IMR-90 (cell line): ENCODE data around the gene PRR23E. TPM values are rescaled to one million over a fixed set of nuclear protein-coding genes. Genes with fewer than 3 reads are reported as not detected.

Source experiments
- ATAC-seq: fragments of 200-7000 bp; cut with Tn5 transposase; 2 replicates; pipeline ENCODE4 v1.9.1; 2020; ENCODE audit warnings: low read depth, mild to moderate bottlenecking, moderate library complexity
- BruUV-seq: library from RNA; stranded (reverse); fragments of 400-500 nt; replicated peaks from 2 replicates; lab custom pipeline; 2021; lab: Mats Ljungman, UMichigan
- CTCF ChIA-PET: fragments of 300-600 bp; formaldehyde crosslinking; extraction: SDS; loops from one replicate; lab custom pipeline; 2021; ENCODE audit warnings: antibody characterized with exemption; lab: Yijun Ruan, JAX
- POLR2A ChIA-PET: fragments of 300-600 bp; sonication (Branson Sonifier 250); formaldehyde crosslinking; loops from one replicate; lab custom pipeline; 2022; ENCODE audit warnings: antibody characterized with exemption; ENCODE audit not compliant: unreplicated experiment; lab: Charles Lee
- DNase-seq: peaks from one replicate; pipeline ENCODE4 v3.0.0; 2013
- H2AFZ ChIP-seq: replicated peaks from 2 replicates; pipeline ENCODE3; 2013; ENCODE audit warnings: low read length, mild to moderate bottlenecking; ENCODE audit not compliant: poor library complexity
- H2AK5ac ChIP-seq: 2 replicates; pipeline ENCODE4 v1.6.1; 2013; ENCODE audit warnings: low read depth, low read length, inconsistent platforms
- H2AK9ac ChIP-seq: replicated peaks from 2 replicates; pipeline ENCODE3; 2013; ENCODE audit warnings: mild to moderate bottlenecking, low read depth, low read length, moderate library complexity; ENCODE audit not compliant: poor library complexity
- H2BK120ac ChIP-seq: 2 replicates; pipeline ENCODE4 v1.6.1; 2013; ENCODE audit warnings: low read depth, low read length, inconsistent platforms
- H2BK15ac ChIP-seq: 3 replicates; pipeline ENCODE4 v1.6.1; 2013; ENCODE audit warnings: low read depth, low read length, inconsistent platforms
- H2BK20ac ChIP-seq: 2 replicates; pipeline ENCODE4 v1.6.1; 2013; ENCODE audit warnings: low read depth, mild to moderate bottlenecking, inconsistent platforms, low read length, moderate library complexity
- H2BK5ac ChIP-seq: 2 replicates; pipeline ENCODE4 v1.6.1; 2013; ENCODE audit warnings: mild to moderate bottlenecking, low read depth, low read length, inconsistent platforms; ENCODE audit not compliant: poor library complexity, severe bottlenecking
- H3K14ac ChIP-seq: replicated peaks from 2 replicates; pipeline ENCODE4 v1.6.1; 2013; ENCODE audit warnings: low read depth, low read length, inconsistent platforms
- H3K18ac ChIP-seq: 2 replicates; pipeline ENCODE4 v1.6.1; 2013; ENCODE audit warnings: low read depth, low read length, control low read depth
- H3K23ac ChIP-seq: 2 replicates; pipeline ENCODE4 v1.6.1; 2013; ENCODE audit warnings: low read depth, low read length, inconsistent platforms
- H3K27ac ChIP-seq: 2 replicates; pipeline ENCODE4 v1.5.1; 2013; ENCODE audit warnings: mild to moderate bottlenecking, control low read depth, low read length; ENCODE audit not compliant: insufficient read depth
- H3K27me3 ChIP-seq: 2 replicates; pipeline ENCODE4 v1.6.1; 2013; ENCODE audit warnings: low read length; ENCODE audit not compliant: control insufficient read depth, insufficient read depth
- H3K36me3 ChIP-seq: 2 replicates; pipeline ENCODE4 v1.6.1; 2013; ENCODE audit warnings: low read length, mixed read lengths; ENCODE audit not compliant: control insufficient read depth, insufficient read depth
- H3K4ac ChIP-seq: 2 replicates; pipeline ENCODE4 v1.6.1; 2013; ENCODE audit warnings: low read depth, low read length, inconsistent platforms
- H3K4me1 ChIP-seq: 2 replicates; pipeline ENCODE4 v1.6.1; 2013; ENCODE audit warnings: low read length, mixed read lengths; ENCODE audit not compliant: control insufficient read depth, insufficient read depth
- H3K4me2 ChIP-seq: 2 replicates; pipeline ENCODE4 v1.6.1; 2013; ENCODE audit warnings: low read depth, mild to moderate bottlenecking, control low read depth, low read length, moderate library complexity
- H3K4me3 ChIP-seq: 2 replicates; pipeline ENCODE4 v1.5.1; 2013; ENCODE audit warnings: low read depth, mild to moderate bottlenecking, control low read depth, low read length, moderate library complexity; ENCODE audit not compliant: insufficient read depth
- H3K56ac ChIP-seq: 2 replicates; pipeline ENCODE4 v1.6.1; 2013; ENCODE audit warnings: low read length, inconsistent platforms; ENCODE audit not compliant: insufficient read depth; ENCODE audit errors: extremely low read depth
- H3K79me1 ChIP-seq, 2 experiments: 2 replicates each; pipeline ENCODE4 v1.6.1; 2013; ENCODE audit warnings: low read length in 2 of 2, inconsistent platforms in 1 of 2, low read depth in 1 of 2
- H3K9ac ChIP-seq: 2 replicates; pipeline ENCODE4 v1.6.1; 2013; ENCODE audit warnings: low read depth, low read length, control low read depth
- H3K9me1 ChIP-seq: 2 replicates; pipeline ENCODE4 v1.6.1; 2013; ENCODE audit warnings: low read length, inconsistent platforms; ENCODE audit not compliant: insufficient read depth
- H3K9me3 ChIP-seq: 2 replicates; pipeline ENCODE4 v1.6.1; 2013; ENCODE audit warnings: low read length; ENCODE audit not compliant: control insufficient read depth, insufficient read depth
- H4K20me1 ChIP-seq: 2 replicates; pipeline ENCODE4 v1.6.1; 2013; ENCODE audit warnings: low read length, inconsistent platforms; ENCODE audit not compliant: insufficient read depth
- H4K5ac ChIP-seq: 2 replicates; pipeline ENCODE4 v1.6.1; 2013; ENCODE audit warnings: mild to moderate bottlenecking, low read depth, low read length, control low read depth
- H4K8ac ChIP-seq, 2 experiments: 2 replicates each; pipeline ENCODE4 v1.6.1; 2013; ENCODE audit warnings: low read depth in 2 of 2, low read length in 2 of 2, control low read depth in 1 of 2, inconsistent platforms in 1 of 2
- H4K91ac ChIP-seq: 2 replicates; pipeline ENCODE4 v1.6.1; 2013; ENCODE audit warnings: low read depth, low read length, inconsistent platforms; ENCODE audit not compliant: insufficient read depth
- BHLHE40 ChIP-seq: fragments of 150-350 bp; IDR thresholded peaks from 2 replicates; pipeline ENCODE4 v1.6.1; 2016; ENCODE audit warnings: mild to moderate bottlenecking, low read depth, low read length
- CEBPB ChIP-seq: IDR thresholded peaks from 2 replicates; pipeline ENCODE4 v1.6.1; 2012; ENCODE audit warnings: low read depth, low read length, improper control_type of control experiment
- CHD1 ChIP-seq: IDR thresholded peaks from 2 replicates; pipeline ENCODE4 v1.6.1; 2012; ENCODE audit warnings: low read depth, low read length, improper control_type of control experiment
- FOS ChIP-seq: fragments of 150-350 bp; IDR thresholded peaks from 2 replicates; pipeline ENCODE4 v1.6.1; 2016; ENCODE audit warnings: low read depth, low read length
- MAFK ChIP-seq: IDR thresholded peaks from 2 replicates; pipeline ENCODE4 v1.6.1; 2012; ENCODE audit warnings: low read depth, low read length, improper control_type of control experiment
- MXI1 ChIP-seq: IDR thresholded peaks from 2 replicates; pipeline ENCODE4 v1.6.1; 2012; ENCODE audit warnings: low read depth, mild to moderate bottlenecking, low read length, moderate library complexity, borderline replicate concordance
- NFE2L2 ChIP-seq: fragments of 150-350 bp; IDR thresholded peaks from 2 replicates; pipeline ENCODE4 v1.6.1; 2016; ENCODE audit warnings: low read depth, mild to moderate bottlenecking, low read length
- POLR2A ChIP-seq: IDR thresholded peaks from 2 replicates; pipeline ENCODE4 v1.6.1; 2012; ENCODE audit warnings: mild to moderate bottlenecking, low read depth, low read length
- RAD21 ChIP-seq: IDR thresholded peaks from 2 replicates; pipeline ENCODE4 v1.6.1; 2012; ENCODE audit warnings: low read length, improper control_type of control experiment
- RCOR1 ChIP-seq: IDR thresholded peaks from 2 replicates; pipeline ENCODE4 v1.6.1; 2012; ENCODE audit warnings: mild to moderate bottlenecking, low read length, improper control_type of control experiment; ENCODE audit not compliant: insufficient replicate concordance
- RFX5 ChIP-seq: IDR thresholded peaks from 2 replicates; pipeline ENCODE4 v1.8.0; 2012; ENCODE audit warnings: low read depth, mild to moderate bottlenecking, low read length, moderate library complexity
- SMC3 ChIP-seq: fragments of 150-350 bp; IDR thresholded peaks from 2 replicates; pipeline ENCODE4 v1.6.1; 2016; ENCODE audit warnings: low read depth, mild to moderate bottlenecking, antibody characterized with exemption, low read length, moderate library complexity
- WGBS, 2 experiments: methylation state at CpG; one replicate each; pipeline versions ENCODE4 v1.1.5 to v1.1.7; 2013; ENCODE audit warnings: missing lambda C conversion rate in 2 of 2; ENCODE audit not compliant: insufficient read length in 1 of 2; ENCODE audit errors: extremely low coverage in 2 of 2; 5-methylcytosine and 5-hydroxymethylcytosine counted together
- dilution Hi-C: fragments of 300-500 bp; cut with HindIII; formaldehyde crosslinking; loops from one replicate; pipeline ENCODE4 v1.14.3; 2018; ENCODE audit warnings: low sequenced_read_pairs; ENCODE audit not compliant: unreplicated experiment
- in situ Hi-C: fragments of 300-500 bp; cut with MboI; formaldehyde crosslinking; loops from 3 replicates; pipeline ENCODE4 v1.14.3; 2019; ENCODE audit warnings: low sequenced_read_pairs, inconsistent platforms, mixed read lengths
- intact Hi-C: fragments of 100-400 bp; cut with micrococcal nuclease; formaldehyde crosslinking; loops from 2 replicates; pipeline ENCODE4 v1.10.0; 2022
- polyA plus RNA-seq, 3 experiments: library from polyadenylated mRNA; depleted of rRNA; stranded (reverse); fragments of >200 nt; gene quantifications; 2 replicates each; pipeline ENCODE4 v1.2.3, GENCODE V29; 2012; ENCODE audit warnings: low replicate concordance in 1 of 3
- total RNA-seq: library from RNA; depleted of rRNA; stranded (reverse); fragments of >200 nt; gene quantifications from 2 replicates; pipeline ENCODE4 v1.2.3, GENCODE V29; 2012
- TF ChIP-seq, protein P1 (sequence below): fragments of 150-350 bp; IDR thresholded peaks from 2 replicates; pipeline ENCODE4 v1.6.1; 2016; ENCODE audit warnings: low read depth, mild to moderate bottlenecking, low read length, moderate library complexity, borderline replicate concordance
- TF ChIP-seq, protein P2 (sequence below): conservative IDR thresholded peaks from 2 replicates; pipeline ENCODE4 v1.5.1; 2012; ENCODE audit warnings: mild to moderate bottlenecking, low read depth, low read length, improper control_type of control experiment
- TF ChIP-seq, protein P3 (sequence below): fragments of 150-350 bp; IDR thresholded peaks from 2 replicates; pipeline ENCODE4 v1.6.1; 2017; ENCODE audit warnings: mild to moderate bottlenecking, antibody characterized with exemption, low read length, low read depth

PRR23E gene
- total and polyA plus RNA-seq, 2 of the 4 experiments (the other 2 are of a cell fraction): not detected

DNA sequence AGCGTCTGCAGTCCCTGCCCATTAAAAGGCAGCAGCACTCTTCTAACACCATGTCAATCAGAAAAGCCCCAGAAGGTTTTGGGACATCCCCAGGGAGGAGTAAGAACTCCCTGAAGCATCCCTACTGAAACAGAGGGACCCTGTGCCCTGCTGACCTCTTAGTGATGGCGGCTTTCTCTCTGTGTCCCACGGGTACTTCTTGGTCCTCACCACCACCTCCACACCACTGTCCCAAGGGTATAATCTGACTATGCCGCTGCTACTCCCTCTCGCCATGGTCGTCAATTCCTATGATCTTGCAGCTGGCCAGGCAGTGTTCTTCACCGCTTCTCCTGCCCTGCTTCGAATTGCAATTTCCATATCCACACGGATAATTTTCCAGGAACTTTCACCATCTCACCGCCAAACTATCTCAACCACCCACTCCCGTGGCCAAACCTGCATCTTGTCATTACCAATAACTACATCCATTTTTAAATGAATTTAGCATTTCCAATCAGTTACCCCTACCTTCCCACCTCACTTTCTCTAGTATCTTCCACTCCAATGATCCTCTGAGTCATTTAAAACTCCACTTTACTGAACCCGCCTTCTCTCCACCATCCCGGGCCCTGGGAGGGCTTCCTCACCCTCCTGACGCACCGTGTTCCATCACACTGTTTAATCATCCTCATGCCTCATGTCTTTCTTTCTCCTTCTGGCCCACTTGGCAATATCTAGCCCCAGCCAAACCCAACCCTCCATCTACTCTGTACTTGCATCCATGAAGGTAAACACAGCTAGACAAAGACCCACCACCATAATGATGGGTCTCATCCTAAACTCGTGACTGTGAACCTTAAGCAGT lies 23.7 kb downstream of the PRR23E start:
- Histone ChIP-seq H3K79me1 (no peaks in the 10 kb centered on the region), H3K56ac (no peak overlapping the region), H3K9me3 (no peaks in the 10 kb centered on the region), H4K20me1 (no peaks in the 10 kb centered on the region), H2BK120ac (no peak overlapping the region), H3K4me2 (no peak overlapping the region), H3K27ac (no peak overlapping the region), H3K23ac (no peak overlapping the region), H3K9me1 (no peaks in the 10 kb centered on the region), H4K5ac (no peak overlapping the region), H2AK5ac (no peak overlapping the region), H3K14ac (no peak overlapping the region), H3K27me3 (peaks cover 11% of the 10 kb centered on the region), H2BK5ac (no peak overlapping the region), H2AFZ (no peak overlapping the region), H4K8ac (no peak overlapping the region), H3K36me3 (no peaks in the 10 kb centered on the region), H2AK9ac (no peak overlapping the region), H4K91ac (no peak overlapping the region), H3K4me3 (no peak overlapping the region), H3K4me1 (no peaks in the 10 kb centered on the region), H3K18ac (no peak overlapping the region), H2BK15ac (no peak overlapping the region), H3K4ac (no peak overlapping the region), H2BK20ac (no peak overlapping the region), H3K9ac (no peak overlapping the region)
- dilution Hi-C loops: no loop called here
- intact Hi-C loops: no loop called here
- in situ Hi-C loops: no loop called here
- POLR2A ChIA-PET: no interaction called here
- DNase-seq (no peak), ATAC-seq (no peak)
- CTCF ChIA-PET: no interaction called here
- WGBS, 2 experiments: 62% methylated on average over 15 of the region's 16 CpGs; no CpG with 5 or more reads in 1 of the 2 experiments
- BruUV-seq: no TSS peak
- no peak for TF ChIP-seq RFX5
- no peak for TF ChIP-seq RCOR1
- TF ChIP-seq POLR2A: no peak
- TF ChIP-seq, protein P1, sequence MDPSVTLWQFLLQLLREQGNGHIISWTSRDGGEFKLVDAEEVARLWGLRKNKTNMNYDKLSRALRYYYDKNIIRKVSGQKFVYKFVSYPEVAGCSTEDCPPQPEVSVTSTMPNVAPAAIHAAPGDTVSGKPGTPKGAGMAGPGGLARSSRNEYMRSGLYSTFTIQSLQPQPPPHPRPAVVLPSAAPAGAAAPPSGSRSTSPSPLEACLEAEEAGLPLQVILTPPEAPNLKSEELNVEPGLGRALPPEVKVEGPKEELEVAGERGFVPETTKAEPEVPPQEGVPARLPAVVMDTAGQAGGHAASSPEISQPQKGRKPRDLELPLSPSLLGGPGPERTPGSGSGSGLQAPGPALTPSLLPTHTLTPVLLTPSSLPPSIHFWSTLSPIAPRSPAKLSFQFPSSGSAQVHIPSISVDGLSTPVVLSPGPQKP: no peak
- no peak for TF ChIP-seq BHLHE40
- TF ChIP-seq NFE2L2: no peak
- TF ChIP-seq CHD1: no peak
- TF ChIP-seq FOS: no peak
- no peak for TF ChIP-seq MAFK
- no peak for TF ChIP-seq CEBPB
- no peak for TF ChIP-seq SMC3
- TF ChIP-seq, protein P2, sequence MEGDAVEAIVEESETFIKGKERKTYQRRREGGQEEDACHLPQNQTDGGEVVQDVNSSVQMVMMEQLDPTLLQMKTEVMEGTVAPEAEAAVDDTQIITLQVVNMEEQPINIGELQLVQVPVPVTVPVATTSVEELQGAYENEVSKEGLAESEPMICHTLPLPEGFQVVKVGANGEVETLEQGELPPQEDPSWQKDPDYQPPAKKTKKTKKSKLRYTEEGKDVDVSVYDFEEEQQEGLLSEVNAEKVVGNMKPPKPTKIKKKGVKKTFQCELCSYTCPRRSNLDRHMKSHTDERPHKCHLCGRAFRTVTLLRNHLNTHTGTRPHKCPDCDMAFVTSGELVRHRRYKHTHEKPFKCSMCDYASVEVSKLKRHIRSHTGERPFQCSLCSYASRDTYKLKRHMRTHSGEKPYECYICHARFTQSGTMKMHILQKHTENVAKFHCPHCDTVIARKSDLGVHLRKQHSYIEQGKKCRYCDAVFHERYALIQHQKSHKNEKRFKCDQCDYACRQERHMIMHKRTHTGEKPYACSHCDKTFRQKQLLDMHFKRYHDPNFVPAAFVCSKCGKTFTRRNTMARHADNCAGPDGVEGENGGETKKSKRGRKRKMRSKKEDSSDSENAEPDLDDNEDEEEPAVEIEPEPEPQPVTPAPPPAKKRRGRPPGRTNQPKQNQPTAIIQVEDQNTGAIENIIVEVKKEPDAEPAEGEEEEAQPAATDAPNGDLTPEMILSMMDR: no peak
- TF ChIP-seq, protein P3, sequence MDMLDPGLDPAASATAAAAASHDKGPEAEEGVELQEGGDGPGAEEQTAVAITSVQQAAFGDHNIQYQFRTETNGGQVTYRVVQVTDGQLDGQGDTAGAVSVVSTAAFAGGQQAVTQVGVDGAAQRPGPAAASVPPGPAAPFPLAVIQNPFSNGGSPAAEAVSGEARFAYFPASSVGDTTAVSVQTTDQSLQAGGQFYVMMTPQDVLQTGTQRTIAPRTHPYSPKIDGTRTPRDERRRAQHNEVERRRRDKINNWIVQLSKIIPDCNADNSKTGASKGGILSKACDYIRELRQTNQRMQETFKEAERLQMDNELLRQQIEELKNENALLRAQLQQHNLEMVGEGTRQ: no peak
- TF ChIP-seq RAD21: no peak
- TF ChIP-seq MXI1: no peak
